ENCODE measurements around the gene ACTA2.
"Not testable (repeated sequence)": the region's sequence is repeated elsewhere in the genome, so short reads cannot be mapped to it uniquely, and the experiment has no call there.

The ACTA2 gene

GRCh38 chr10:88949051-88949450, 3.5 kb downstream of the ACTA2 start:
- no peak for DNase-seq

- DNase-seq: no peak
These were observed 5.5 kb downstream of the ACTA2 start for GRCh38 chr10:88946965-88947590.

- no peak for DNase-seq
These were observed 6.4 kb downstream of the ACTA2 start for GRCh38 chr10:88946200-88946599.

- DNase-seq: no peak
These were observed 7.8 kb downstream of the ACTA2 start for GRCh38 chr10:88944813-88945212.

- no peak for DNase-seq
These were observed 8.8 kb downstream of the ACTA2 start for GRCh38 chr10:88943778-88944177.

GRCh38 chr10:88941026-88941425, 11.5 kb downstream of the ACTA2 start:
- no peak for DNase-seq

- no peak for DNase-seq
These were observed 13.6 kb downstream of the ACTA2 start for GRCh38 chr10:88938938-88939337.

GRCh38 chr10:88938039-88938438, 14.5 kb downstream of the ACTA2 start:
- no peak for DNase-seq

GRCh38 chr10:88936656-88937055, 15.9 kb downstream of the ACTA2 start:
- DNase-seq: no peak

- peak; percentile 57 for DNase-seq
These were observed 17.5 kb downstream of the ACTA2 start for GRCh38 chr10:88934900-88935672.

GRCh38 chr10:88933564-88933963, 19.0 kb downstream of the ACTA2 start:
- no peak for DNase-seq

GRCh38 chr10:88932539-88933256, 19.9 kb downstream of the ACTA2 start:
- DNase-seq: peak; percentile 60

GRCh38 chr10:88932029-88932428, 20.5 kb downstream of the ACTA2 start:
- DNase-seq: not testable (repeated sequence)

- DNase-seq: no peak
These were observed 21.0 kb downstream of the ACTA2 start for GRCh38 chr10:88931548-88931947.

GRCh38 chr10:88928254-88928653, 24.3 kb downstream of the ACTA2 start:
- no peak for DNase-seq

GRCh38 chr10:88927416-88927690, 25.2 kb downstream of the ACTA2 start:
- no peak for DNase-seq

GRCh38 chr10:88926566-88927415, 25.8 kb downstream of the ACTA2 start:
- no peak for DNase-seq

- DNase-seq: no peak
These were observed 29.1 kb downstream of the ACTA2 start for GRCh38 chr10:88923520-88923919.

- no peak for DNase-seq
These were observed 30.5 kb downstream of the ACTA2 start for GRCh38 chr10:88922041-88922440.

- DNase-seq: no peak
These were observed 31.5 kb downstream of the ACTA2 start for GRCh38 chr10:88920986-88921593.

GRCh38 chr10:88920198-88920597, 32.4 kb downstream of the ACTA2 start:
- DNase-seq: no peak

- DNase-seq: no peak
These were observed 33.5 kb downstream of the ACTA2 start for GRCh38 chr10:88919041-88919440.

Data from NCI-H510A (cell line).